GM12801 (cell line): ENCODE measurements around the gene PPTC7.

ENCODE experiments used
- CTCF ChIP-seq: IDR thresholded peaks from one replicate; pipeline ENCODE4 v1.5.1; 2011; ENCODE audit warnings: control low read depth; ENCODE audit not compliant: insufficient read length; ENCODE audit errors: extremely low read depth

Gene PPTC7

GRCh38 chr12:110536834-110537604, 46.1 kb downstream of the PPTC7 start:
- no peak for TF ChIP-seq CTCF

GRCh38 chr12:110534811-110535210, 48.3 kb downstream of the PPTC7 start:
- no peak for TF ChIP-seq CTCF

GRCh38 chr12:110533607-110534006, 49.5 kb downstream of the PPTC7 start:
- TF ChIP-seq CTCF = no peak

DNA sequence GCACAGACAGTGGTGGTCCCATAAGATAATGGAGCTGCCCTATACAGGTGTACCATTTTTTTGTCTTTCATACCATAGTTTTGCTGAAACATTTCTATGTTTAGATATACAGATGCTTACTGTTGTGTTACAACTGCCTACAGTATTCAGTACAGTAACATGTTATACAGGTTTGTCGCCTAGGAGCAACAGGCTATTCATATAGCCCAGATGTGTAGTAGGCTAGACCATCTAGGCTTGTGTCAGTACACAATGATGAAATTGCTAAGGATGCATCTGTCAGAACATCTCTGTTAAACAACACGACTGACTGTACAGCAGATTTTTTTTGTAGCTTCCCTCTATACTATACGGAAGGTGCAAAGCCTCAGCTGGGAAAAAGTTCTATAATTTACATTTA, 50.5 kb downstream of the PPTC7 start:
- TF ChIP-seq CTCF = no peak

GRCh38 chr12:110531741-110532333, 51.3 kb downstream of the PPTC7 start:
- no peak for TF ChIP-seq CTCF

DNA sequence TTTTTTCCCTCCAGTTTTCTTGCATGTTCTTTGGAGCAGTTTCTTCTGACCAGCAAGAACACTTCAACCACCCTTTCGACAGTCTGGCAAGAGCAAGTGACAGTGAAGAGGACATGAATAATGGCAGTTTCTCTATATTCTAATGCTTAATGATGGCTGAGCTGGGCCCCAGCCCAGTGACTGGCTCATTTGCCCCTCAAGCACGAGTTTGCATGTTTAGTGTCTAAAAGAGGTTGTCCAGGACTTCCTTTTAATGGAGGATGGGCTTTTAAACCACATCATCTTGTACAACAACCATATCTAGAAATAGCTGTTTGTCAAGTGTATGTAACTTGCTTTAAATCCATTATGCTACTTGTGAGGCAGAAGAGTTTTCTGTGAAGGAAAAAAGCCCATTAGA, 52.6 kb downstream of the PPTC7 start:
- TF ChIP-seq CTCF = no peak

- TF ChIP-seq CTCF = no peak
Measured at GRCh38 chr12:110528277-110528839, 54.8 kb downstream of the PPTC7 start.
